Germinal center (tissue), 1 donor: ENCODE results near the gene ZFHX3.

Experiments used
- DNase-seq: peaks from one replicate; pipeline ENCODE4 v3.0.0; 2012; ENCODE audit warnings: mixed read lengths, low spot score

ZFHX3 gene

GRCh38 chr16:72950669-72951068 lies 97.3 kb downstream of the ZFHX3 start:
- no peak for DNase-seq

GRCh38 chr16:72948238-72948829 lies 99.6 kb downstream of the ZFHX3 start:
- no peak for DNase-seq

- DNase-seq = no peak
Observed at GRCh38 chr16:72947379-72948237, 100.3 kb downstream of the ZFHX3 start.

- DNase-seq = no peak
Observed at GRCh38 chr16:72946474-72947194, 101.3 kb downstream of the ZFHX3 start.

- DNase-seq = no peak
Observed at GRCh38 chr16:72946063-72946462, 101.9 kb downstream of the ZFHX3 start.

- DNase-seq = no peak
Observed at GRCh38 chr16:72945611-72946010, 102.3 kb downstream of the ZFHX3 start.

DNA sequence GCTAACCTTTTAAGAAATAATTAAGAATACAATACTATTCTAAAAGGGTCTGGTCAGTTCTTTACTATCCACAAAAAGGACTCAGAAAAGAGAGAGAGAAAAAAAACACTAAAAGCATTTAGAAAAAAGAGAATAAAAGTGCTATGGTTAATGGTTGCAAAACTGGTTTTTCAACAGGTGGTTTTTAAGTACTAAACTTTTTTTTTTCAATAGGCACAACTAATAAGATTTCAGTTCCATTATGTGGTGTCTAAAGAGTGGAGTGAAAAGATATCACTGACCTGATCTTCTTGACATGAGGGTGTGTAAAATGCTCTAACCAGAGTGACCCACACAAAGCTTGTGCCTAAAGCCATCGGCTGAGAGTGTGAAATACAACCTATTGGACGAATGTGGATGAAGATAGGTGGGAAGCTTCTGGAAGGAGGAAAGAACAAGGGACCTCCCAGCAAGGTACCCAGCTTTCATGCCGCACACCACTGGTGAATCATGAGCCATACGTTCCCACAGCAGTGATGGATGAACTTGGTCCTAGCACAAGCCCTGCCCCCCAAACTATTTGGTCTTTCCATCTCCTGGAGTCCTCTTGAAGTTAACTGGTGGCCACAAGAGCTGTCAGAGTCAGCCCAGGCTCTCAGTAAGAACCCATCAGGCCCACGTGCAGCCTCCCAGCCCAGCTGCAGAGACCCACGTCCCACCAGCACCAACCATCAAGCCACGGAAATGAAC lies 103.0 kb downstream of the ZFHX3 start:
- no peak for DNase-seq

DNA sequence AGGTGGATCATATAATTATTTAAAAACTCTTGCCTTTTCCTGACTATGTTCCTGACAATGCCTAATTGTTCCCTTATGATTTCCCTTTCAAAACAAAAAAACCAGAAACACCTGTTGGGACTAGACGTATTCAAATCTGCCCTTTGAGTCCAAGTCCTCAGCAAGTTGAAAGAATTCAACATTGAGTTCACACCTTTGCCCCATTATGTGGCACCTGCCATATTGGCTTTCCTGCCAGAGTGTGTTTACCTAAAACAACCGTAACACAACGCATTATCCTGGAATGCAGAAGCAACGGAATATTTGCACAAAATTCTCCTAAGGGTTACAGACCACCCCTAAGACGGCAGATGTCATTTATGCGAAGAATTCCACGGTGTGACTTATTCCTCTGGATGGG lies 105.9 kb downstream of the ZFHX3 start:
- no peak for DNase-seq

DNA sequence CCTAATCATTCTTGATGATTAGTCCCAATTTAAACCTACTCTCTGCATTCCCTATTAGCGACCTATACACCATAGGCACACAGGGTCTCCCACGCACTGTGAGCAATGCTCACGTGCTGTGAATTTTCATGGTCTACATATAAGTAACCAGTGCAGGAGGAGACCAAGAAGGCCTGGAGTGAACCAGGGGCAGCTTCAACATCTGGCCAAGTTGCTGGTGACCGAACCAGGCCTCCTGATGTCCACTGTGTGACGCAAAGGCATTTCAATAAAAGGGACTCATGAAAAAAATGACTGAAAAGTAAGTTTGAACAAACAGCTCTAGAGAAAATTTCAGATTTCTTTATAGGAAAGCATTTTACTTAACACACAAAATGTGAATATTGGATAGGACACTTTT lies 107.0 kb downstream of the ZFHX3 start:
- DNase-seq = no peak

- DNase-seq = no peak
Observed at GRCh38 chr16:72939247-72939646, 108.7 kb downstream of the ZFHX3 start.

DNA sequence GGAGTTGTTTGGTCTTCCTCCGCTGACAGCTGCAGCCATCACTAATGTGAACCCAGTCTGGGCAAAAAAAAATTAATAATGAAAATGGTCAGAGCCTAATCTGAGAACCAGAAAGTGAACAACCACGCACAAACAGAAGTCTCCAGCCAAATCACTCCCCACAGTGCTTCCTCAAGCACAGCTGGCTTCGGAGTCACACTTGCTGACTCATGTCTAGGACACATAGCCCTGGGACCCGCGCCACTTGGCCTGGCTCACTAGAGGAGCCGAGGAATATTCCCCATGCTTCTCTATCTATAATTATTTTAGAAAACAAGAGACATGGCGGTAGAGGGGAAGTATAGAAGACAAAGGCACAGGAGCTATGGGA lies 109.1 kb downstream of the ZFHX3 start:
- no peak for DNase-seq

DNA sequence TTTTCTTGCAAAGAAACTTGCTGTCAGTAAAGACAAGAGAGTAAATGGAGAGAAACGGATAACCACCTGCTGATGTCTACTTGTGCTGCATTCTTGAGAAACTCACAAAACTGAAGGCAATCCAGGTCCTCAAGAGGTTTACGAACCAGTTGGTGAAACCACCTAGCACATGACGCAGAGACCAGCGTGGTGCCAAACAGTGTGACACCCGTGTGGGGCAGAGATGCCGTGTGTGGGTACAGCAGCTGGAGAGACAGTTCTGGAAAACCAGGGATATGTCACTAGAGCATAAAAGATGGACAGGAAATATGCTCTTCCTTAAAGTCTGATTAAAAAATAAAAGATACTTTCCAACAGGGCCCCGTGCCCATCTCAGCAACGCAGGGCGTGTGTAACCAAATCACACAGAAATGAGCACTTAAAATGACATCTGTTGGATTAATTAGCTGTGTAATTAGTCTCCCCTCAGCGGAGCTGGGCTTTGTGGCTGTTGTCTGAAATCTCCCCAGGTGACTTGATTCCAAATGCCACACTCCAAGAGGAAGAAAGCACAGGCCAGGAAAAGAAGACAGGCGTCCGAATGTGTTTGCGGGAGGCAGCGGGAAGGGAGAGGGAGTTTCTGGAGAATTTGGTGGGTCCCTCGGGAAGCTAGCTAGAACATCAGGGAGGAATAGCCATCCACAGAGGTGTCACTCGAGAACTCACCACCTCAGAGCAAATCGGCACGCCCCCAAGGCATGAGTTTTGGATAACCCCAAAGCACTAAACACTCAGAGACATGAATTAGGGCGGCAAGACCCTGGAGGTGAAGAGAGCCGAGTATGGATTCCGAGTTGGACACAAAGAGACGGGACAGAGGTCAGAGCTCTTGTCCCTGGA lies 109.8 kb downstream of the ZFHX3 start:
- DNase-seq = no peak

- no peak for DNase-seq
Observed at GRCh38 chr16:72937360-72937759, 110.6 kb downstream of the ZFHX3 start.

GRCh38 chr16:72936408-72936807 lies 111.5 kb downstream of the ZFHX3 start:
- DNase-seq = no peak

GRCh38 chr16:72935896-72936295 lies 112.0 kb downstream of the ZFHX3 start:
- DNase-seq = no peak

GRCh38 chr16:72934636-72935403 lies 113.1 kb downstream of the ZFHX3 start:
- DNase-seq = no peak

GRCh38 chr16:72932677-72933335 lies 115.1 kb downstream of the ZFHX3 start:
- DNase-seq = no peak

- no peak for DNase-seq
Observed at GRCh38 chr16:72932050-72932449, 115.9 kb downstream of the ZFHX3 start.

GRCh38 chr16:72930396-72930795 lies 117.5 kb downstream of the ZFHX3 start:
- no peak for DNase-seq
